K562 (cell line): ENCODE data around the gene ARMC8.

Experiments used
- JUND ChIP-seq, 2 experiments: IDR thresholded peaks; 2 replicates in 1 of 2; 3 replicates in 1 of 2; pipeline ENCODE4 v1.6.1; 2011; ENCODE audit warnings: borderline replicate concordance in 2 of 2, low read depth in 2 of 2, low read length in 2 of 2, improper control_type of control experiment in 1 of 2, missing biosample characterization in 1 of 2, missing genetic modification characterization in 1 of 2, missing genetic modification reagents in 1 of 2
- NFYB ChIP-seq: IDR thresholded peaks from 2 replicates; pipeline ENCODE4 v1.6.1; 2011; ENCODE audit warnings: mild to moderate bottlenecking, moderate library complexity; ENCODE audit not compliant: insufficient read length; ENCODE audit errors: extremely low read depth
- POLR2AphosphoS5 ChIP-seq: IDR thresholded peaks from 2 replicates; pipeline ENCODE4 v1.6.1; 2011; ENCODE audit warnings: mild to moderate bottlenecking, low read depth, low read length, moderate library complexity; ENCODE audit not compliant: control insufficient read depth, insufficient read depth
- RCOR1 ChIP-seq, 2 experiments: IDR thresholded peaks; 2 replicates each; pipeline ENCODE4 v1.6.1; 2012; ENCODE audit warnings: low read depth in 2 of 2, low read length in 2 of 2, borderline replicate concordance in 1 of 2, improper control_type of control experiment in 1 of 2
- TCF3 ChIP-seq: sonication (generic); formaldehyde crosslinking; IDR thresholded peaks from 2 replicates; pipeline ENCODE4 v1.4.0; 2020; ENCODE audit warnings: mild to moderate bottlenecking, missing genetic modification reagents
- TGIF2 ChIP-seq: sonication (generic); formaldehyde crosslinking; IDR thresholded peaks from 2 replicates; pipeline ENCODE4 v1.8.1; 2022; ENCODE audit warnings: mild to moderate bottlenecking, missing genetic modification reagents, moderate library complexity
- THRAP3 ChIP-seq: fragments of 450-650 bp; IDR thresholded peaks from 2 replicates; pipeline ENCODE4 v1.6.1; 2016; ENCODE audit warnings: mild to moderate bottlenecking, inconsistent platforms, borderline replicate concordance
- ZNF12 ChIP-seq: sonication (generic); formaldehyde crosslinking; IDR thresholded peaks from 2 replicates; pipeline ENCODE4 v1.4.0; 2020; ENCODE audit warnings: mild to moderate bottlenecking, missing genetic modification reagents
- TF ChIP-seq, protein P1 (sequence below): sonication (generic); formaldehyde crosslinking; IDR thresholded peaks from 2 replicates; pipeline ENCODE4 v1.4.0; 2020; ENCODE audit warnings: mild to moderate bottlenecking, missing genetic modification reagents
- TF ChIP-seq, protein P2 (sequence below): sonication (generic); formaldehyde crosslinking; IDR thresholded peaks from 2 replicates; pipeline ENCODE4 v1.8.0; 2022; ENCODE audit warnings: mild to moderate bottlenecking, missing genetic modification reagents
- TF ChIP-seq, protein P3 (sequence below): sonication (generic); formaldehyde crosslinking; IDR thresholded peaks from 2 replicates; pipeline ENCODE4 v1.5.0; 2020; ENCODE audit warnings: missing genetic modification reagents
- TF ChIP-seq, protein P4 (sequence below): sonication (generic); formaldehyde crosslinking; IDR thresholded peaks from 2 replicates; pipeline ENCODE4 v1.9.0; 2022; ENCODE audit warnings: mild to moderate bottlenecking, missing genetic modification reagents
- TF ChIP-seq, protein P5 (sequence below), 3 experiments: IDR thresholded peaks in 2 of 3; conservative IDR thresholded peaks in 1 of 3; 2 replicates each; pipeline ENCODE4 v1.5.1; 2011 to 2012; ENCODE audit warnings: low read length in 3 of 3, mild to moderate bottlenecking in 3 of 3, control low read depth in 2 of 3, improper control_type of control experiment in 1 of 3, inconsistent platforms in 1 of 3, low read depth in 1 of 3, mixed read lengths in 1 of 3, moderate library complexity in 1 of 3; ENCODE audit not compliant: insufficient read depth in 2 of 3
- TF ChIP-seq, protein P6 (sequence below), 2 experiments: IDR thresholded peaks in 1 of 2; conservative IDR thresholded peaks in 1 of 2; 2 replicates each; pipeline ENCODE4 v1.6.1; 2016; ENCODE audit warnings: low read depth in 2 of 2, mild to moderate bottlenecking in 1 of 2, missing compliant biosample characterization in 1 of 2, missing genetic modification characterization in 1 of 2, moderate library complexity in 1 of 2

DNA sequence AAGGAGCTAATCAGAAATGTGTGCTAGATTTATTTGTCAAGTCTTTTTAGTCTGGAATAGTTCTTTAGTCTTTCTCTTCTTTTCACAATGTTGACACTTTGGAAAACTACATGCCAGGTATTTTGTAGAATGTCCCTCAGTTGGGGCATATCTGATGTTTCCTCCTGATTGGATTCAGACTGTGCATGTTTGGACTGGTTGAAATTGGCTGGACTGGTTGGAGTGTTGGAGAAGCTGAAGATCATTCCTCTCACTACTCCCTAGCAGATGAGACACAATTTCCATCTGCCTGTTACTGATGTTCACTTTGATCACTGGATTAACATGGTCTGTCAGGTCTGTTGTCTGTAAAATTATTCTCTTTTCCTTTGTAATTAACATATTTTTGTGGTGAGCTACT is 138.9 kb downstream of the ARMC8 start:
- no peak for TF ChIP-seq TGIF2 (CRISPR knock-in tag)
- no peak for TF ChIP-seq RCOR1 (IDR thresholded peaks at IDR 0.05; ENCODE audit: borderline replicate concordance in 1 of 2, low read depth in 2 of 2, low read length in 2 of 2)
- no peak for TF ChIP-seq JUND (IDR thresholded peaks at IDR 0.05; ENCODE audit: borderline replicate concordance, low read depth, low read length)
- TF ChIP-seq JUND (tag; IDR thresholded peaks at IDR 0.05; ENCODE audit: borderline replicate concordance, low read depth, low read length), result no peak
- TF ChIP-seq, protein P1, sequence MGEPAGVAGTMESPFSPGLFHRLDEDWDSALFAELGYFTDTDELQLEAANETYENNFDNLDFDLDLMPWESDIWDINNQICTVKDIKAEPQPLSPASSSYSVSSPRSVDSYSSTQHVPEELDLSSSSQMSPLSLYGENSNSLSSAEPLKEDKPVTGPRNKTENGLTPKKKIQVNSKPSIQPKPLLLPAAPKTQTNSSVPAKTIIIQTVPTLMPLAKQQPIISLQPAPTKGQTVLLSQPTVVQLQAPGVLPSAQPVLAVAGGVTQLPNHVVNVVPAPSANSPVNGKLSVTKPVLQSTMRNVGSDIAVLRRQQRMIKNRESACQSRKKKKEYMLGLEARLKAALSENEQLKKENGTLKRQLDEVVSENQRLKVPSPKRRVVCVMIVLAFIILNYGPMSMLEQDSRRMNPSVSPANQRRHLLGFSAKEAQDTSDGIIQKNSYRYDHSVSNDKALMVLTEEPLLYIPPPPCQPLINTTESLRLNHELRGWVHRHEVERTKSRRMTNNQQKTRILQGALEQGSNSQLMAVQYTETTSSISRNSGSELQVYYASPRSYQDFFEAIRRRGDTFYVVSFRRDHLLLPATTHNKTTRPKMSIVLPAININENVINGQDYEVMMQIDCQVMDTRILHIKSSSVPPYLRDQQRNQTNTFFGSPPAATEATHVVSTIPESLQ (CRISPR knock-in tag), result no peak
- no peak for TF ChIP-seq THRAP3
- TF ChIP-seq NFYB, result no peak
- TF ChIP-seq TCF3 (CRISPR knock-in tag), result no peak
- TF ChIP-seq, protein P2, sequence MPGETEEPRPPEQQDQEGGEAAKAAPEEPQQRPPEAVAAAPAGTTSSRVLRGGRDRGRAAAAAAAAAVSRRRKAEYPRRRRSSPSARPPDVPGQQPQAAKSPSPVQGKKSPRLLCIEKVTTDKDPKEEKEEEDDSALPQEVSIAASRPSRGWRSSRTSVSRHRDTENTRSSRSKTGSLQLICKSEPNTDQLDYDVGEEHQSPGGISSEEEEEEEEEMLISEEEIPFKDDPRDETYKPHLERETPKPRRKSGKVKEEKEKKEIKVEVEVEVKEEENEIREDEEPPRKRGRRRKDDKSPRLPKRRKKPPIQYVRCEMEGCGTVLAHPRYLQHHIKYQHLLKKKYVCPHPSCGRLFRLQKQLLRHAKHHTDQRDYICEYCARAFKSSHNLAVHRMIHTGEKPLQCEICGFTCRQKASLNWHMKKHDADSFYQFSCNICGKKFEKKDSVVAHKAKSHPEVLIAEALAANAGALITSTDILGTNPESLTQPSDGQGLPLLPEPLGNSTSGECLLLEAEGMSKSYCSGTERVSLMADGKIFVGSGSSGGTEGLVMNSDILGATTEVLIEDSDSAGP (CRISPR knock-in tag), result no peak
- TF ChIP-seq, protein P3, sequence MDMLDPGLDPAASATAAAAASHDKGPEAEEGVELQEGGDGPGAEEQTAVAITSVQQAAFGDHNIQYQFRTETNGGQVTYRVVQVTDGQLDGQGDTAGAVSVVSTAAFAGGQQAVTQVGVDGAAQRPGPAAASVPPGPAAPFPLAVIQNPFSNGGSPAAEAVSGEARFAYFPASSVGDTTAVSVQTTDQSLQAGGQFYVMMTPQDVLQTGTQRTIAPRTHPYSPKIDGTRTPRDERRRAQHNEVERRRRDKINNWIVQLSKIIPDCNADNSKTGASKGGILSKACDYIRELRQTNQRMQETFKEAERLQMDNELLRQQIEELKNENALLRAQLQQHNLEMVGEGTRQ (CRISPR knock-in tag), result no peak
- TF ChIP-seq, protein P4, sequence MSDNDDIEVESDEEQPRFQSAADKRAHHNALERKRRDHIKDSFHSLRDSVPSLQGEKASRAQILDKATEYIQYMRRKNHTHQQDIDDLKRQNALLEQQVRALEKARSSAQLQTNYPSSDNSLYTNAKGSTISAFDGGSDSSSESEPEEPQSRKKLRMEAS, result no peak
- no peak for TF ChIP-seq ZNF12 (CRISPR knock-in tag)
- TF ChIP-seq, protein P5, sequence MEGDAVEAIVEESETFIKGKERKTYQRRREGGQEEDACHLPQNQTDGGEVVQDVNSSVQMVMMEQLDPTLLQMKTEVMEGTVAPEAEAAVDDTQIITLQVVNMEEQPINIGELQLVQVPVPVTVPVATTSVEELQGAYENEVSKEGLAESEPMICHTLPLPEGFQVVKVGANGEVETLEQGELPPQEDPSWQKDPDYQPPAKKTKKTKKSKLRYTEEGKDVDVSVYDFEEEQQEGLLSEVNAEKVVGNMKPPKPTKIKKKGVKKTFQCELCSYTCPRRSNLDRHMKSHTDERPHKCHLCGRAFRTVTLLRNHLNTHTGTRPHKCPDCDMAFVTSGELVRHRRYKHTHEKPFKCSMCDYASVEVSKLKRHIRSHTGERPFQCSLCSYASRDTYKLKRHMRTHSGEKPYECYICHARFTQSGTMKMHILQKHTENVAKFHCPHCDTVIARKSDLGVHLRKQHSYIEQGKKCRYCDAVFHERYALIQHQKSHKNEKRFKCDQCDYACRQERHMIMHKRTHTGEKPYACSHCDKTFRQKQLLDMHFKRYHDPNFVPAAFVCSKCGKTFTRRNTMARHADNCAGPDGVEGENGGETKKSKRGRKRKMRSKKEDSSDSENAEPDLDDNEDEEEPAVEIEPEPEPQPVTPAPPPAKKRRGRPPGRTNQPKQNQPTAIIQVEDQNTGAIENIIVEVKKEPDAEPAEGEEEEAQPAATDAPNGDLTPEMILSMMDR (IDR thresholded peaks at IDR 0.05 in 2 of 3, conservative IDR thresholded peaks at IDR 0.05 in 1 of 3; ENCODE audit: insufficient read depth in 2 of 3, low read depth in 1 of 3, low read length in 3 of 3), result no peak
- TF ChIP-seq POLR2AphosphoS5, result no peak
- TF ChIP-seq, protein P6, sequence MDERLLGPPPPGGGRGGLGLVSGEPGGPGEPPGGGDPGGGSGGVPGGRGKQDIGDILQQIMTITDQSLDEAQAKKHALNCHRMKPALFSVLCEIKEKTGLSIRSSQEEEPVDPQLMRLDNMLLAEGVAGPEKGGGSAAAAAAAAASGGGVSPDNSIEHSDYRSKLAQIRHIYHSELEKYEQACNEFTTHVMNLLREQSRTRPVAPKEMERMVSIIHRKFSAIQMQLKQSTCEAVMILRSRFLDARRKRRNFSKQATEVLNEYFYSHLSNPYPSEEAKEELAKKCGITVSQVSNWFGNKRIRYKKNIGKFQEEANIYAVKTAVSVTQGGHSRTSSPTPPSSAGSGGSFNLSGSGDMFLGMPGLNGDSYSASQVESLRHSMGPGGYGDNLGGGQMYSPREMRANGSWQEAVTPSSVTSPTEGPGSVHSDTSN (CRISPR knock-in tag; IDR thresholded peaks at IDR 0.05; ENCODE audit: low read depth), result no peak
- TF ChIP-seq, protein P6 (tag; conservative IDR thresholded peaks at IDR 0.05; ENCODE audit: low read depth), result no peak
